Neural progenitor cell (in vitro differentiated cells): ENCODE measurements around the gene RAB6B.

Experiments used
- CTCF ChIP-seq: fragments of 200-600 bp; sonication (generic); IDR thresholded peaks from 2 replicates; pipeline ENCODE4 v1.5.1; 2017; ENCODE audit warnings: antibody characterized with exemption, mild to moderate bottlenecking
- EZH2 ChIP-seq: fragments of 200-600 bp; sonication (generic); IDR thresholded peaks from 2 replicates; pipeline ENCODE4 v1.6.1; 2017; ENCODE audit warnings: antibody characterized with exemption, mild to moderate bottlenecking, moderate library complexity
- EZH2phosphoT487 ChIP-seq: fragments of 200-600 bp; sonication (generic); IDR thresholded peaks from 2 replicates; pipeline ENCODE4 v1.6.1; 2017; ENCODE audit warnings: antibody characterized with exemption

GRCh38 chr3:133896002-133896761 lies 500 bp upstream of the RAB6B start:
- TF ChIP-seq CTCF, result no peak
- TF ChIP-seq EZH2, result peak; percentile 68
- TF ChIP-seq EZH2phosphoT487, result no peak
